ENCODE data around the gene PTRHD1. TPM values are rescaled to one million over a fixed set of nuclear protein-coding genes. Genes with fewer than 3 reads are reported as not detected.

The PTRHD1 gene
- total RNA-seq, 1 experiment from 2014 or later: 35.1 TPM

GRCh38 chr2:24833821-24834732 is 40.9 kb upstream of the PTRHD1 start:
- Mint-ChIP-seq H3K27me3 (ENCODE audit: insufficient read depth, unreplicated experiment) (no peaks in the 10 kb centered on the region), H3K4me1 (ENCODE audit: insufficient read depth, unreplicated experiment) (no peaks in the 10 kb centered on the region), H3K9me3 (ENCODE audit: unreplicated experiment) (no peaks in the 10 kb centered on the region), H3K4me3 (ENCODE audit: unreplicated experiment) (no peak overlapping the region), H3K36me3 (ENCODE audit: insufficient read depth, unreplicated experiment) (peaks cover 32% of the 10 kb centered on the region), H3K27ac (ENCODE audit: low read depth, unreplicated experiment) (no peak overlapping the region)
- BruUV-seq (replicated peaks): no TSS peak
- intact Hi-C loops (cut with micrococcal nuclease): no loop called here
- TF ChIP-seq CTCF (IDR thresholded peaks at IDR 0.05; ENCODE audit: unreplicated experiment): no peak
- no peak for DNase-seq (ENCODE audit: unreplicated experiment)
- CTCF ChIA-PET: interaction anchor here (0.5 to 0.7 kb wide), 3 partner anchors 327 to 426 kb away, joined by 3 read pairs; no protein-coding TSS in a partner anchor
- POLR2A ChIA-PET: interaction anchor here (0.6 kb wide), 1 partner anchor 1013 kb away, joined by 3 read pairs; no protein-coding TSS in a partner anchor

GRCh38 chr2:24832931-24833701 is 39.9 kb upstream of the PTRHD1 start:
- no peak for DNase-seq (ENCODE audit: unreplicated experiment)
- Mint-ChIP-seq H3K4me3 (ENCODE audit: unreplicated experiment) (no peak overlapping the region), H3K9me3 (ENCODE audit: unreplicated experiment) (no peaks in the 10 kb centered on the region), H3K36me3 (ENCODE audit: insufficient read depth, unreplicated experiment) (peaks cover 32% of the 10 kb centered on the region), H3K27ac (ENCODE audit: low read depth, unreplicated experiment) (peak overlapping the region; percentile 55), H3K4me1 (ENCODE audit: insufficient read depth, unreplicated experiment) (no peaks in the 10 kb centered on the region), H3K27me3 (ENCODE audit: insufficient read depth, unreplicated experiment) (no peaks in the 10 kb centered on the region)
- intact Hi-C loops (cut with micrococcal nuclease): no loop called here
- BruUV-seq (replicated peaks): no TSS peak
- ChIA-PET POLR2A (interaction anchor here (0.6 kb wide), 1 partner anchor 1012 kb away, joined by 3 read pairs; no protein-coding TSS in a partner anchor), CTCF (interaction anchor here (0.5 to 0.7 kb wide), 3 partner anchors 128 to 630 kb away, joined by 3 to 5 read pairs (median 3); no protein-coding TSS in a partner anchor)
- no peak for TF ChIP-seq CTCF (IDR thresholded peaks at IDR 0.05; ENCODE audit: unreplicated experiment)

GRCh38 chr2:24832521-24832920 is 39.3 kb upstream of the PTRHD1 start:
- no peaks in the 10 kb centered on the region for H3K27me3 Mint-ChIP-seq (ENCODE audit: insufficient read depth, unreplicated experiment)
- intact Hi-C loops (cut with micrococcal nuclease): no loop called here
- CTCF ChIA-PET: interaction anchor here (0.5 to 0.7 kb wide), 2 partner anchors 128 to 629 kb away, joined by 3 to 5 read pairs; no protein-coding TSS in a partner anchor

More at GRCh38 chr2:24832521-24832920, 39.3 kb upstream of the PTRHD1 start:
- no peak for DNase-seq (ENCODE audit: unreplicated experiment)
- Mint-ChIP-seq H3K4me3 (ENCODE audit: unreplicated experiment) (no peak overlapping the region), H3K4me1 (ENCODE audit: insufficient read depth, unreplicated experiment) (no peaks in the 10 kb centered on the region), H3K27ac (ENCODE audit: low read depth, unreplicated experiment) (peak overlapping the region; percentile 55), H3K36me3 (ENCODE audit: insufficient read depth, unreplicated experiment) (peaks cover 33% of the 10 kb centered on the region), H3K9me3 (ENCODE audit: unreplicated experiment) (no peaks in the 10 kb centered on the region)
- no TSS peak for BruUV-seq (replicated peaks)
- TF ChIP-seq CTCF (IDR thresholded peaks at IDR 0.05; ENCODE audit: unreplicated experiment): no peak
- POLR2A ChIA-PET: no interaction called here

All from MCF 10A (cell line).